GM23248 (cell line): Measurements from ENCODE around the gene TMEM63C.

ENCODE experiments used
- EZH2 ChIP-seq: fragments of 200-600 bp; sonication (generic); IDR thresholded peaks from 2 replicates; pipeline ENCODE4 v1.6.1; 2018; ENCODE audit warnings: antibody characterized with exemption, mild to moderate bottlenecking; ENCODE audit not compliant: insufficient read depth, poor library complexity, severe bottlenecking
- EZH2phosphoT487 ChIP-seq: fragments of 200-600 bp; sonication (generic); IDR thresholded peaks from 2 replicates; pipeline ENCODE4 v1.6.1; 2018; ENCODE audit warnings: antibody characterized with exemption, moderate library complexity, mild to moderate bottlenecking, low read depth; ENCODE audit not compliant: insufficient read depth

- TF ChIP-seq EZH2phosphoT487 = no peak
- no peak for TF ChIP-seq EZH2
Observed at GRCh38 chr14:77228056-77228455, 46.5 kb downstream of the TMEM63C start.
